HCT116 (cell line): Measurements from ENCODE around the gene KCNH5. TPM values are rescaled to one million over a fixed set of nuclear protein-coding genes. Genes with fewer than 3 reads are reported as not detected.

Experiments
- ATAC-seq: fragments of 200-7000 bp; cut with Tn5 transposase; 2 replicates; pipeline ENCODE4 v1.9.1; 2020; ENCODE audit warnings: mild to moderate bottlenecking, moderate library complexity
- BruUV-seq: library from RNA; stranded (reverse); fragments of 400-500 nt; replicated peaks from 2 replicates; lab custom pipeline; 2021; lab: Mats Ljungman, UMichigan
- CTCF ChIA-PET: fragments of 300-600 bp; sonication (Branson Sonifier 250); formaldehyde crosslinking; loops from one replicate; lab custom pipeline; 2021; ENCODE audit warnings: antibody characterized with exemption; lab: Charles Lee
- POLR2A ChIA-PET: fragments of 300-600, 350-600 bp; sonication (Branson Sonifier 250); formaldehyde crosslinking; loops from one replicate; lab custom pipeline; 2021; ENCODE audit warnings: antibody characterized with exemption; lab: Charles Lee
- RAD21 ChIA-PET, 2 experiments: fragments of 300-600 bp; sonication (Branson Sonifier 250); formaldehyde crosslinking; loops; one replicate each; lab custom pipeline; 2023; ENCODE audit warnings: low total read pairs in 2 of 2; ENCODE audit not compliant: uncharacterized antibody in 2 of 2, unreplicated experiment in 2 of 2, low non-redundant PET in 1 of 2; lab: Charles Lee
- DNase-seq: peaks from one replicate; pipeline ENCODE4 v3.0.0-alpha.2; 2010; ENCODE audit warnings: low read depth, low spot score
- H2AFZ ChIP-seq: fragments of 200-600 bp; shearing (Covaris generic), sonication (generic); 2 replicates; pipeline ENCODE4 v1.6.1; 2017; ENCODE audit warnings: low read depth, mixed run types, mixed read lengths, antibody characterized with exemption, low read length; ENCODE audit not compliant: poor library complexity, severe bottlenecking
- H3K27ac ChIP-seq: 2 replicates; pipeline ENCODE4 v1.5.1; 2012; ENCODE audit warnings: low read depth, low read length
- H3K27me3 ChIP-seq: fragments of 200-600 bp; sonication (generic); 2 replicates; pipeline ENCODE4 v1.6.1; 2016; ENCODE audit warnings: mixed run types, low read length, mixed read lengths; ENCODE audit not compliant: insufficient read depth
- H3K36me3 ChIP-seq, 2 experiments: fragments of 200-500 bp in 1 of 2; fragments of 200-600 bp in 1 of 2; sonication (Bioruptor generic) in 1 of 2; sonication (generic) in 1 of 2; 2 replicates each; pipeline versions ENCODE4 v1.5.1 to v1.6.1; 2014 to 2016; ENCODE audit warnings: low read length in 2 of 2, inconsistent platforms in 1 of 2, mixed read lengths in 1 of 2, mixed run types in 1 of 2; ENCODE audit not compliant: insufficient read depth in 2 of 2, control insufficient read depth in 1 of 2
- H3K4me1 ChIP-seq, 2 experiments: fragments of 200-600 bp in 1 of 2; sonication (generic) in 1 of 2; 2 replicates each; pipeline versions ENCODE4 v1.5.1 to v1.6.1; 2012 to 2017; ENCODE audit warnings: low read length in 2 of 2, inconsistent platforms in 1 of 2, mild to moderate bottlenecking in 1 of 2, mixed read lengths in 1 of 2, mixed run types in 1 of 2, moderate library complexity in 1 of 2; ENCODE audit not compliant: insufficient read depth in 2 of 2, control insufficient read depth in 1 of 2
- H3K4me2 ChIP-seq: fragments of 200-600 bp; sonication (generic); 2 replicates; pipeline ENCODE4 v1.6.1; 2017; ENCODE audit warnings: mixed run types, low read length, mixed read lengths
- H3K4me3 ChIP-seq, 2 experiments: fragments of 200-600 bp in 1 of 2; sonication (generic) in 1 of 2; replicated peaks in 1 of 2; 2 replicates each; pipeline ENCODE4 v1.5.1; 2011 to 2016; ENCODE audit warnings: low read length in 2 of 2, control low read depth in 1 of 2, low read depth in 1 of 2, mild to moderate bottlenecking in 1 of 2, mixed read lengths in 1 of 2, mixed run types in 1 of 2
- H3K79me2 ChIP-seq: fragments of 200-600 bp; sonication (generic); 2 replicates; pipeline ENCODE4 v1.6.1; 2017; ENCODE audit warnings: mild to moderate bottlenecking, mixed run types, low read length, moderate library complexity, mixed read lengths; ENCODE audit not compliant: insufficient read depth
- H3K9ac ChIP-seq: fragments of 200-600 bp; sonication (generic); 2 replicates; pipeline ENCODE4 v1.6.1; 2016; ENCODE audit warnings: low read length, mixed read lengths
- H3K9me2 ChIP-seq: fragments of 200-600 bp; sonication (generic), shearing (Covaris generic); 2 replicates; pipeline ENCODE4 v1.6.1; 2017; ENCODE audit warnings: mixed run types, mild to moderate bottlenecking, moderate library complexity; ENCODE audit not compliant: insufficient read depth
- H3K9me3 ChIP-seq, 2 experiments: fragments of 200-500 bp in 1 of 2; fragments of 200-600 bp in 1 of 2; sonication (Bioruptor generic) in 1 of 2; sonication (generic) in 1 of 2; 2 replicates each; pipeline ENCODE4 v1.6.1; 2014 to 2017; ENCODE audit warnings: low read length in 2 of 2, mixed read lengths in 2 of 2, inconsistent platforms in 1 of 2, low read depth in 1 of 2, mild to moderate bottlenecking in 1 of 2, mixed run types in 1 of 2, moderate library complexity in 1 of 2; ENCODE audit not compliant: control insufficient read depth in 1 of 2, insufficient read depth in 1 of 2
- H4K20me1 ChIP-seq: fragments of 200-600 bp; sonication (generic), shearing (Covaris generic); 2 replicates; pipeline ENCODE4 v1.6.1; 2017; ENCODE audit warnings: mixed run types, mild to moderate bottlenecking, moderate library complexity; ENCODE audit not compliant: insufficient read depth
- CBX3 ChIP-seq: IDR thresholded peaks from 2 replicates; pipeline ENCODE4 v1.6.1; 2012; ENCODE audit warnings: low read depth
- CEBPB ChIP-seq: IDR thresholded peaks from 2 replicates; pipeline ENCODE4 v1.6.1; 2012; ENCODE audit warnings: low read depth
- EGR1 ChIP-seq: IDR thresholded peaks from 2 replicates; pipeline ENCODE4 v1.6.1; 2012; ENCODE audit warnings: low read depth
- ELF1 ChIP-seq: IDR thresholded peaks from 2 replicates; pipeline ENCODE4 v1.6.1; 2012; ENCODE audit warnings: low read depth, borderline replicate concordance
- EZH2 ChIP-seq: fragments of 200-600 bp; sonication (generic); IDR thresholded peaks from 2 replicates; pipeline ENCODE4 v1.6.1; 2017; ENCODE audit warnings: antibody characterized with exemption, mixed run types
- EZH2phosphoT487 ChIP-seq: fragments of 200-600 bp; IDR thresholded peaks from 2 replicates; pipeline ENCODE4 v1.6.1; 2018; ENCODE audit warnings: antibody characterized with exemption, borderline replicate concordance
- JUND ChIP-seq: IDR thresholded peaks from 2 replicates; pipeline ENCODE4 v1.6.1; 2012
- POLR2A ChIP-seq: IDR thresholded peaks from 2 replicates; pipeline ENCODE4 v1.7.0; 2011; ENCODE audit warnings: borderline replicate concordance; ENCODE audit not compliant: insufficient read depth, insufficient read length; ENCODE audit errors: extremely low read depth
- POLR2AphosphoS5 ChIP-seq: IDR thresholded peaks from 2 replicates; pipeline ENCODE4 v1.6.1; 2011; ENCODE audit warnings: mild to moderate bottlenecking, low read depth, low read length, moderate library complexity
- SRF ChIP-seq: IDR thresholded peaks from 2 replicates; pipeline ENCODE4 v1.6.1; 2012; ENCODE audit warnings: low read depth
- ZFX ChIP-seq: fragments of 450-650 bp; IDR thresholded peaks from 2 replicates; pipeline ENCODE4 v1.6.1; 2017
- intact Hi-C: fragments of 100-400 bp; cut with micrococcal nuclease; formaldehyde crosslinking; loops from 2 replicates; pipeline ENCODE4 v1.10.0; 2022
- total RNA-seq: library from RNA; stranded (reverse); gene quantifications from one replicate; pipeline ENCODE4 v1.2.1, GENCODE V29; 2021; ENCODE audit not compliant: unreplicated experiment
- TF ChIP-seq, protein P1 (sequence below): IDR thresholded peaks from 2 replicates; pipeline ENCODE4 v1.6.1; 2012

Gene KCNH5
- total RNA-seq, 1 experiment from 2014 or later: not detected

- Histone ChIP-seq H3K79me2 (no peaks in the 10 kb centered on the region), H3K4me1 (no peaks in the 10 kb centered on the region), H3K27me3 (no peaks in the 10 kb centered on the region), H3K36me3 (no peaks in the 10 kb centered on the region), H3K4me2 (no peak overlapping the region), H3K9me3 (peaks cover 0 to 10% of the 10 kb centered on the region in 2 experiments; a peak in 2 of 4 replicates), H2AFZ (no peak overlapping the region), H3K27ac (no peak overlapping the region), H3K9me2 (no peaks in the 10 kb centered on the region), H3K9ac (no peak overlapping the region), H3K4me3 (no peak overlapping the region), H4K20me1 (no peaks in the 10 kb centered on the region)
- no peak for TF ChIP-seq CBX3
- no peak for TF ChIP-seq EGR1
- TF ChIP-seq, protein P1, sequence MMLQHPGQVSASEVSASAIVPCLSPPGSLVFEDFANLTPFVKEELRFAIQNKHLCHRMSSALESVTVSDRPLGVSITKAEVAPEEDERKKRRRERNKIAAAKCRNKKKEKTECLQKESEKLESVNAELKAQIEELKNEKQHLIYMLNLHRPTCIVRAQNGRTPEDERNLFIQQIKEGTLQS: no peak
- no peak for TF ChIP-seq POLR2AphosphoS5
- no peak for TF ChIP-seq POLR2A
- TF ChIP-seq ZFX: no peak
- TF ChIP-seq ELF1: no peak
- TF ChIP-seq EZH2: no peak
- TF ChIP-seq EZH2phosphoT487: no peak
- ChIA-PET RAD21 (no interaction called here), POLR2A (no interaction called here), CTCF (no interaction called here)
- intact Hi-C loops: no loop called here
- no TSS peak for BruUV-seq
- DNase-seq (no peak), ATAC-seq (no peak)
Measured at GRCh38 chr14:62777510-62777909, 267.7 kb downstream of the KCNH5 start.

GRCh38 chr14:62776300-62776699, 269.0 kb downstream of the KCNH5 start:
- no TSS peak for BruUV-seq
- TF ChIP-seq CEBPB: no peak
- no peak for TF ChIP-seq JUND
- no peak for TF ChIP-seq SRF
- ChIA-PET CTCF (no interaction called here), RAD21 (no interaction called here), POLR2A (no interaction called here)
- H3K27ac ChIP-seq: no peak overlapping the region
- H3K9ac ChIP-seq: no peak overlapping the region
- H3K4me1 ChIP-seq: no peaks in the 10 kb centered on the region
- H2AFZ ChIP-seq: no peak overlapping the region
- H3K9me2 ChIP-seq: no peaks in the 10 kb centered on the region
- no peak overlapping the region for H3K4me3 ChIP-seq
- DNase-seq: no peak
- H3K4me2 ChIP-seq: no peak overlapping the region
- H3K36me3 ChIP-seq: no peaks in the 10 kb centered on the region
- no peaks in the 10 kb centered on the region for H3K79me2 ChIP-seq
- no peaks in the 10 kb centered on the region for H3K27me3 ChIP-seq
- no peaks in the 10 kb centered on the region for H4K20me1 ChIP-seq
- no peak for ATAC-seq
- intact Hi-C loops: no loop called here
- peaks cover 0 to 10% of the 10 kb centered on the region in 2 experiments; a peak in 2 of 4 replicates for H3K9me3 ChIP-seq
